Measurements from ENCODE around the gene TAMM41. TPM values are rescaled to one million over a fixed set of nuclear protein-coding genes. Genes with fewer than 3 reads are reported as not detected.

TAMM41 gene
- total RNA-seq, 1 donor, result 8.7 TPM

- TF ChIP-seq, protein P1, sequence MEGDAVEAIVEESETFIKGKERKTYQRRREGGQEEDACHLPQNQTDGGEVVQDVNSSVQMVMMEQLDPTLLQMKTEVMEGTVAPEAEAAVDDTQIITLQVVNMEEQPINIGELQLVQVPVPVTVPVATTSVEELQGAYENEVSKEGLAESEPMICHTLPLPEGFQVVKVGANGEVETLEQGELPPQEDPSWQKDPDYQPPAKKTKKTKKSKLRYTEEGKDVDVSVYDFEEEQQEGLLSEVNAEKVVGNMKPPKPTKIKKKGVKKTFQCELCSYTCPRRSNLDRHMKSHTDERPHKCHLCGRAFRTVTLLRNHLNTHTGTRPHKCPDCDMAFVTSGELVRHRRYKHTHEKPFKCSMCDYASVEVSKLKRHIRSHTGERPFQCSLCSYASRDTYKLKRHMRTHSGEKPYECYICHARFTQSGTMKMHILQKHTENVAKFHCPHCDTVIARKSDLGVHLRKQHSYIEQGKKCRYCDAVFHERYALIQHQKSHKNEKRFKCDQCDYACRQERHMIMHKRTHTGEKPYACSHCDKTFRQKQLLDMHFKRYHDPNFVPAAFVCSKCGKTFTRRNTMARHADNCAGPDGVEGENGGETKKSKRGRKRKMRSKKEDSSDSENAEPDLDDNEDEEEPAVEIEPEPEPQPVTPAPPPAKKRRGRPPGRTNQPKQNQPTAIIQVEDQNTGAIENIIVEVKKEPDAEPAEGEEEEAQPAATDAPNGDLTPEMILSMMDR (IDR thresholded peaks at IDR 0.05; ENCODE audit: extremely low read depth, low read depth, low read length), result no peak
- no peak overlapping the region for H2AFZ ChIP-seq (ENCODE audit: low read length)
- peaks cover 13% of the 10 kb centered on the region for H3K36me3 ChIP-seq (ENCODE audit: insufficient read depth, low read length)
- H3K9me3 ChIP-seq (ENCODE audit: low read depth, low read length), result no peaks in the 10 kb centered on the region
- H4K20me1 ChIP-seq (ENCODE audit: insufficient read depth, low read length), result no peaks in the 10 kb centered on the region
- H3K79me2 ChIP-seq (ENCODE audit: insufficient read depth, low read length), result peaks cover 9% of the 10 kb centered on the region
- H3K27ac ChIP-seq (ENCODE audit: low read depth, low read length), result no peak overlapping the region
- H3K4me3 ChIP-seq (ENCODE audit: insufficient read depth, low read length), result no peak overlapping the region
- H3K27me3 ChIP-seq (ENCODE audit: insufficient read depth, low read length), result no peaks in the 10 kb centered on the region
- DNase-seq (ENCODE audit: insufficient read length, low spot score, missing footprints), result no peak
- H3K4me2 ChIP-seq (ENCODE audit: insufficient read depth, low read length), result peak overlapping the region; percentile 15
- no peaks in the 10 kb centered on the region for H3K4me1 ChIP-seq (ENCODE audit: insufficient read depth, low read length)
Observed at GRCh38 chr3:11799791-11800190, 46.9 kb downstream of the TAMM41 start.

DNA sequence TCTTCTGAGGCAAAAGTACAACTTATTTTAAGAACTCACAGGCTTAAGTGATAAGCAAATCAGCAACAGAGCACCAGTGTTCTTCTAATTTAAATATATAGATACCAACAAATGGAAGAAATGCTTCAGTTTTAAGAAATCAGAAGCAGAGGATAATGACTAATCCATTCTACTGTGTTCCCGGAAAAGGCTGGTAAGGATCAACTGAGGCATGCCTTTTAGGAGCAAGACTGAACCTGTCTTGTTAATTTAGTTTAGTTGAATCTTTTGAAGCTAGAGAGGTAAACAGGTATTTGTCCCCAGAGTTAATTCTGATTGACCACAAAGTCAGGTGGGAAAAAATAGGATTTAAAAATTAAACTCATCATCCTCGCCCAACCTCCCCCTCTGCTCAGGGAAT lies 51.8 kb downstream of the TAMM41 start:
- no peak overlapping the region for H3K4me2 ChIP-seq (ENCODE audit: insufficient read depth, low read length)
- no peak overlapping the region for H2AFZ ChIP-seq (ENCODE audit: low read length)
- no peaks in the 10 kb centered on the region for H4K20me1 ChIP-seq (ENCODE audit: insufficient read depth, low read length)
- H3K4me3 ChIP-seq (ENCODE audit: insufficient read depth, low read length), result no peak overlapping the region
- H3K9me3 ChIP-seq (ENCODE audit: low read depth, low read length), result no peaks in the 10 kb centered on the region
- peaks cover 9% of the 10 kb centered on the region for H3K79me2 ChIP-seq (ENCODE audit: insufficient read depth, low read length)
- H3K36me3 ChIP-seq (ENCODE audit: insufficient read depth, low read length), result peaks cover 16% of the 10 kb centered on the region
- H3K27ac ChIP-seq (ENCODE audit: low read depth, low read length), result no peak overlapping the region
- TF ChIP-seq, protein P1 (IDR thresholded peaks at IDR 0.05; ENCODE audit: extremely low read depth, low read depth, low read length), result no peak
- no peak for DNase-seq (ENCODE audit: insufficient read length, low spot score, missing footprints)
- H3K27me3 ChIP-seq (ENCODE audit: insufficient read depth, low read length), result no peaks in the 10 kb centered on the region
- H3K4me1 ChIP-seq (ENCODE audit: insufficient read depth, low read length), result no peaks in the 10 kb centered on the region

- DNase-seq (ENCODE audit: insufficient read length, low spot score, missing footprints), result no peak
- Histone ChIP-seq H3K4me3 (ENCODE audit: insufficient read depth, low read length) (no peak overlapping the region), H4K20me1 (ENCODE audit: insufficient read depth, low read length) (no peaks in the 10 kb centered on the region), H3K27ac (ENCODE audit: low read depth, low read length) (no peak overlapping the region), H3K4me1 (ENCODE audit: insufficient read depth, low read length) (no peaks in the 10 kb centered on the region), H3K36me3 (ENCODE audit: insufficient read depth, low read length) (peaks cover 32% of the 10 kb centered on the region), H3K27me3 (ENCODE audit: insufficient read depth, low read length) (no peaks in the 10 kb centered on the region), H3K4me2 (ENCODE audit: insufficient read depth, low read length) (no peak overlapping the region), H3K9me3 (ENCODE audit: low read depth, low read length) (no peaks in the 10 kb centered on the region), H3K79me2 (ENCODE audit: insufficient read depth, low read length) (no peaks in the 10 kb centered on the region), H2AFZ (ENCODE audit: low read length) (no peak overlapping the region)
- TF ChIP-seq, protein P1 (IDR thresholded peaks at IDR 0.05; ENCODE audit: extremely low read depth, low read depth, low read length), result no peak
Observed at GRCh38 chr3:11791339-11792200, 55.1 kb downstream of the TAMM41 start.

GRCh38 chr3:11789412-11789811 lies 57.3 kb downstream of the TAMM41 start:
- H2AFZ ChIP-seq (ENCODE audit: low read length), result no peak overlapping the region
- DNase-seq (ENCODE audit: insufficient read length, low spot score, missing footprints), result no peak
- no peaks in the 10 kb centered on the region for H3K4me1 ChIP-seq (ENCODE audit: insufficient read depth, low read length)
- no peak overlapping the region for H3K4me3 ChIP-seq (ENCODE audit: insufficient read depth, low read length)
- no peaks in the 10 kb centered on the region for H4K20me1 ChIP-seq (ENCODE audit: insufficient read depth, low read length)
- TF ChIP-seq, protein P1 (IDR thresholded peaks at IDR 0.05; ENCODE audit: extremely low read depth, low read depth, low read length), result no peak
- H3K27ac ChIP-seq (ENCODE audit: low read depth, low read length), result no peak overlapping the region
- H3K79me2 ChIP-seq (ENCODE audit: insufficient read depth, low read length), result no peaks in the 10 kb centered on the region
- H3K36me3 ChIP-seq (ENCODE audit: insufficient read depth, low read length), result peaks cover 27% of the 10 kb centered on the region
- H3K27me3 ChIP-seq (ENCODE audit: insufficient read depth, low read length), result no peaks in the 10 kb centered on the region
- no peaks in the 10 kb centered on the region for H3K9me3 ChIP-seq (ENCODE audit: low read depth, low read length)
- H3K4me2 ChIP-seq (ENCODE audit: insufficient read depth, low read length), result no peak overlapping the region
